ENCODE measurements around the gene C10orf88. TPM values are rescaled to one million over a fixed set of nuclear protein-coding genes. Genes with fewer than 3 reads are reported as not detected.
A peak's percentile ranks its signal among the peaks of the same experiment; 100 is the strongest.

Gene C10orf88
- total RNA-seq, 5 donors from 2014 or later (not counting 1 experiment from before 2014, with no cell fraction given), result 7.1 to 13.2 (median 11.5) TPM

GRCh38 chr10:122997864-122998263, 43.8 kb upstream of the C10orf88 start:
- peaks cover 5 to 54% of the 10 kb centered on the region in 2 donors for H3K36me3 ChIP-seq (ENCODE audit: control insufficient read depth in 2 of 2, extremely low read depth in 1 of 2, insufficient read depth in 1 of 2, low read length in 1 of 2)
- CTCF ChIA-PET, result interaction anchor here (0.6 to 0.7 kb wide), 2 partner anchors 13 to 178 kb away, joined by 3 read pairs; no protein-coding TSS in a partner anchor
- peaks cover 34% of the 10 kb centered on the region for H3K36me3 Mint-ChIP-seq
- no peaks in the 10 kb centered on the region for H3K9me3 Mint-ChIP-seq
- no peak overlapping the region for H3K4me3 ChIP-seq (ENCODE audit: control insufficient read depth in 1 of 2, extremely low read depth in 1 of 2, low read length in 1 of 2)
- no peaks in the 10 kb centered on the region for H3K27me3 ChIP-seq (replicated peaks in 1 of 2; ENCODE audit: control insufficient read depth in 2 of 2, extremely low read depth in 1 of 2, insufficient read depth in 2 of 2, low read length in 1 of 2)
- H3K4me3 Mint-ChIP-seq, result no peak overlapping the region
- H3K4me1 ChIP-seq (ENCODE audit: control insufficient read depth in 1 of 2, extremely low read depth in 1 of 2, insufficient read depth in 2 of 2, low read length in 2 of 2), result peaks cover 0 to 5% of the 10 kb centered on the region in 2 experiments
- no peak overlapping the region for H3K27ac ChIP-seq (ENCODE audit: low read length)
- POLR2A ChIA-PET, result interaction anchor here (0.5 to 1.6 kb wide), 4 partner anchors 9 to 81 kb away, joined by 3 to 6 read pairs (median 3); no protein-coding TSS in a partner anchor
- no CpG with 5 or more reads among the region's 3 CpGs for WGBS (ENCODE audit: insufficient coverage)
- no peaks in the 10 kb centered on the region for H3K27me3 Mint-ChIP-seq
- DNase-seq (no peak), ATAC-seq (replicated peaks in 1 of 4) (no peak)
- H3K4me1 Mint-ChIP-seq, result peaks cover 38 to 49% (median 48%) of the 10 kb centered on the region in 3 donors
- H3K9me3 ChIP-seq, result no peaks in the 10 kb centered on the region
- peak overlapping the region in 1 of 2 donors; percentile 28 for H3K27ac Mint-ChIP-seq

- no peak for ATAC-seq (replicated peaks in 1 of 4)
- H3K27me3 Mint-ChIP-seq, result no peaks in the 10 kb centered on the region
- CTCF ChIA-PET, result no interaction called here
Observed at GRCh38 chr10:122995936-122996335, 41.9 kb upstream of the C10orf88 start.

GRCh38 chr10:122993797-122994336, 39.8 kb upstream of the C10orf88 start:
- ChIA-PET CTCF (no interaction called here), POLR2A (no interaction called here)
- Mint-ChIP-seq H3K36me3 (peaks cover 23% of the 10 kb centered on the region), H3K9me3 (no peaks in the 10 kb centered on the region), H3K4me1 (peaks cover 8 to 19% (median 15%) of the 10 kb centered on the region in 3 donors), H3K4me3 (no peak overlapping the region), H3K27ac (no peak overlapping the region), H3K27me3 (no peaks in the 10 kb centered on the region)
- no peak for DNase-seq
- WGBS (ENCODE audit: insufficient coverage), result 95% methylated on average over 5 of the region's 6 CpGs
- no peak for ATAC-seq (replicated peaks in 1 of 4)
- H3K27me3 ChIP-seq (replicated peaks in 1 of 2; ENCODE audit: control insufficient read depth in 2 of 2, extremely low read depth in 1 of 2, insufficient read depth in 2 of 2, low read length in 1 of 2), result no peaks in the 10 kb centered on the region
- H3K27ac ChIP-seq (ENCODE audit: low read length), result no peak overlapping the region
- no peak overlapping the region for H3K4me3 ChIP-seq (ENCODE audit: control insufficient read depth in 1 of 2, extremely low read depth in 1 of 2, low read length in 1 of 2)
- H3K9me3 ChIP-seq, result no peaks in the 10 kb centered on the region
- H3K36me3 ChIP-seq (ENCODE audit: control insufficient read depth in 2 of 2, extremely low read depth in 1 of 2, insufficient read depth in 1 of 2, low read length in 1 of 2), result peaks cover 5 to 58% of the 10 kb centered on the region in 2 donors
- peaks cover 0 to under 1% of the 10 kb centered on the region in 2 experiments for H3K4me1 ChIP-seq (ENCODE audit: control insufficient read depth in 1 of 2, extremely low read depth in 1 of 2, insufficient read depth in 2 of 2, low read length in 2 of 2)

More at GRCh38 chr10:122995936-122996335, 41.9 kb upstream of the C10orf88 start:
- H3K9me3 Mint-ChIP-seq, result no peaks in the 10 kb centered on the region
- 95% methylated on average over 3 of the region's 4 CpGs for WGBS (ENCODE audit: insufficient coverage)
- peaks cover 28% of the 10 kb centered on the region for H3K36me3 Mint-ChIP-seq
- DNase-seq, result no peak
- no peak overlapping the region for H3K4me3 Mint-ChIP-seq
- H3K27ac Mint-ChIP-seq, result no peak overlapping the region
- H3K4me3 ChIP-seq (ENCODE audit: control insufficient read depth in 1 of 2, extremely low read depth in 1 of 2, low read length in 1 of 2), result no peak overlapping the region
- H3K36me3 ChIP-seq (ENCODE audit: control insufficient read depth in 2 of 2, extremely low read depth in 1 of 2, insufficient read depth in 1 of 2, low read length in 1 of 2), result peaks cover 5 to 61% of the 10 kb centered on the region in 2 donors
- H3K27me3 ChIP-seq (replicated peaks in 1 of 2; ENCODE audit: control insufficient read depth in 2 of 2, extremely low read depth in 1 of 2, insufficient read depth in 2 of 2, low read length in 1 of 2), result no peaks in the 10 kb centered on the region
- peaks cover 29 to 36% (median 36%) of the 10 kb centered on the region in 3 donors for H3K4me1 Mint-ChIP-seq
- no peak overlapping the region for H3K27ac ChIP-seq (ENCODE audit: low read length)
- peaks cover 0 to 5% of the 10 kb centered on the region in 2 experiments for H3K4me1 ChIP-seq (ENCODE audit: control insufficient read depth in 1 of 2, extremely low read depth in 1 of 2, insufficient read depth in 2 of 2, low read length in 2 of 2)
- POLR2A ChIA-PET, result interaction anchor here in 1 of 2 donors (0.5 to 1.4 kb wide), 4 partner anchors 11 to 1466 kb away, joined by 3 to 8 read pairs (median 5); partner anchors contain the start of gene LHPP
- no peaks in the 10 kb centered on the region for H3K9me3 ChIP-seq

GRCh38 chr10:122992031-122992585, 38.1 kb upstream of the C10orf88 start:
- Histone ChIP-seq H3K4me3 (ENCODE audit: control insufficient read depth in 1 of 2, extremely low read depth in 1 of 2, low read length in 1 of 2) (no peak overlapping the region), H3K4me1 (ENCODE audit: control insufficient read depth in 1 of 2, extremely low read depth in 1 of 2, insufficient read depth in 2 of 2, low read length in 2 of 2) (no peaks in the 10 kb centered on the region), H3K27ac (ENCODE audit: low read length) (no peak overlapping the region), H3K9me3 (no peaks in the 10 kb centered on the region), H3K27me3 (replicated peaks in 1 of 2; ENCODE audit: control insufficient read depth in 2 of 2, extremely low read depth in 1 of 2, insufficient read depth in 2 of 2, low read length in 1 of 2) (no peaks in the 10 kb centered on the region), H3K36me3 (ENCODE audit: control insufficient read depth in 2 of 2, extremely low read depth in 1 of 2, insufficient read depth in 1 of 2, low read length in 1 of 2) (peaks cover 5 to 44% of the 10 kb centered on the region in 2 donors)
- DNase-seq (no peak), ATAC-seq (replicated peaks in 1 of 4) (no peak)
- WGBS (ENCODE audit: insufficient coverage), result no CpG with 5 or more reads among the region's 1 CpG
- Mint-ChIP-seq H3K4me3 (no peak overlapping the region), H3K27me3 (no peaks in the 10 kb centered on the region), H3K36me3 (peaks cover 22% of the 10 kb centered on the region), H3K4me1 (peaks cover 0 to 7% (median 4%) of the 10 kb centered on the region in 3 donors), H3K9me3 (no peaks in the 10 kb centered on the region), H3K27ac (no peak overlapping the region)
- ChIA-PET POLR2A (no interaction called here), CTCF (interaction anchor here in 1 of 2 donors (0.6 kb wide), 1 partner anchor 13 kb away, joined by 3 read pairs; no protein-coding TSS in a partner anchor)

- Mint-ChIP-seq H3K4me3 (no peak overlapping the region), H3K4me1 (peaks cover 0 to 3% (median 1%) of the 10 kb centered on the region in 3 donors), H3K36me3 (peaks cover 26% of the 10 kb centered on the region), H3K27me3 (no peaks in the 10 kb centered on the region), H3K9me3 (no peaks in the 10 kb centered on the region), H3K27ac (peak overlapping the region in 1 of 2 donors; percentile 44)
- no peak for DNase-seq
- ChIA-PET CTCF (interaction anchor here in 1 of 2 donors (0.6 kb wide), 1 partner anchor 16 kb away, joined by 3 read pairs; no protein-coding TSS in a partner anchor), POLR2A (interaction anchor here in 1 of 2 donors (0.6 kb wide), 1 partner anchor 16 kb away, joined by 4 read pairs; no protein-coding TSS in a partner anchor)
- ATAC-seq (replicated peaks in 1 of 4), result no peak
- Histone ChIP-seq H3K27me3 (replicated peaks in 1 of 2; ENCODE audit: control insufficient read depth in 2 of 2, extremely low read depth in 1 of 2, insufficient read depth in 2 of 2, low read length in 1 of 2) (no peaks in the 10 kb centered on the region), H3K9me3 (no peaks in the 10 kb centered on the region), H3K4me1 (ENCODE audit: control insufficient read depth in 1 of 2, extremely low read depth in 1 of 2, insufficient read depth in 2 of 2, low read length in 2 of 2) (no peaks in the 10 kb centered on the region), H3K27ac (ENCODE audit: low read length) (no peak overlapping the region), H3K36me3 (ENCODE audit: control insufficient read depth in 2 of 2, extremely low read depth in 1 of 2, insufficient read depth in 1 of 2, low read length in 1 of 2) (peaks cover 5 to 26% of the 10 kb centered on the region in 2 donors), H3K4me3 (ENCODE audit: control insufficient read depth in 1 of 2, extremely low read depth in 1 of 2, low read length in 1 of 2) (no peak overlapping the region)
- WGBS (ENCODE audit: insufficient coverage), result 78% methylated on average over 3 of the region's 5 CpGs
Observed at GRCh38 chr10:122990278-122990677, 36.3 kb upstream of the C10orf88 start.

GRCh38 chr10:122988501-122988900, 34.5 kb upstream of the C10orf88 start:
- WGBS (ENCODE audit: insufficient coverage), result no CpG with 5 or more reads among the region's 2 CpGs
- H3K4me3 ChIP-seq (ENCODE audit: control insufficient read depth in 1 of 2, extremely low read depth in 1 of 2, low read length in 1 of 2), result no peak overlapping the region
- DNase-seq, result no peak
- H3K9me3 ChIP-seq, result no peaks in the 10 kb centered on the region
- no peaks in the 10 kb centered on the region for H3K4me1 ChIP-seq (ENCODE audit: control insufficient read depth in 1 of 2, extremely low read depth in 1 of 2, insufficient read depth in 2 of 2, low read length in 2 of 2)
- ATAC-seq (replicated peaks in 1 of 4), result no peak
- Mint-ChIP-seq H3K4me3 (no peak overlapping the region), H3K4me1 (no peaks in the 10 kb centered on the region), H3K27ac (no peak overlapping the region), H3K36me3 (peaks cover 26% of the 10 kb centered on the region), H3K27me3 (no peaks in the 10 kb centered on the region), H3K9me3 (no peaks in the 10 kb centered on the region)
- peaks cover 0 to 15% of the 10 kb centered on the region in 2 donors for H3K36me3 ChIP-seq (ENCODE audit: control insufficient read depth in 2 of 2, extremely low read depth in 1 of 2, insufficient read depth in 1 of 2, low read length in 1 of 2)
- ChIA-PET CTCF (no interaction called here), POLR2A (no interaction called here)
- H3K27ac ChIP-seq (ENCODE audit: low read length), result no peak overlapping the region
- no peaks in the 10 kb centered on the region for H3K27me3 ChIP-seq (replicated peaks in 1 of 2; ENCODE audit: control insufficient read depth in 2 of 2, extremely low read depth in 1 of 2, insufficient read depth in 2 of 2, low read length in 1 of 2)

Data from T-cell (primary cell).